ENCODE results near the gene LDLRAD2. TPM values are rescaled to one million over a fixed set of nuclear protein-coding genes. Genes with fewer than 3 reads are reported as not detected.
"Not testable (repeated sequence)": the region's sequence is repeated elsewhere in the genome, so short reads cannot be mapped to it uniquely, and the experiment has no call there.

LDLRAD2 gene
- total and polyA plus RNA-seq, 2 donors (not counting 1 experiment from before 2014, with no cell fraction given), result not detected

- TF ChIP-seq CTCF (conservative IDR thresholded peaks at IDR 0.05 in 1 of 2, IDR thresholded peaks at IDR 0.05 in 1 of 2; ENCODE audit: low read depth in 1 of 2, low read length in 2 of 2) (no peak), EZH2 (IDR thresholded peaks at IDR 0.05; ENCODE audit: low read length, missing control alignments) (no peak)
- Histone ChIP-seq H4K20me1 (ENCODE audit: control insufficient read depth, extremely low read depth, insufficient read depth, low read length) (no peaks in the 10 kb centered on the region), H3K4me1 (ENCODE audit: control insufficient read depth, extremely low read depth, insufficient read depth, low read length) (peaks cover under 1% of the 10 kb centered on the region), H3K9ac (ENCODE audit: insufficient read depth, low read length) (no peak overlapping the region), H3K9me3 (ENCODE audit: control insufficient read depth, insufficient read depth, low read depth, low read length) (no peaks in the 10 kb centered on the region), H3K4me3 (replicated peaks in 1 of 4; ENCODE audit: control extremely low read depth in 1 of 4, insufficient read depth in 1 of 4, low read depth in 3 of 4, low read length in 4 of 4) (no peak overlapping the region), H3K79me2 (ENCODE audit: control insufficient read depth, insufficient read depth, low read length) (peaks cover 51% of the 10 kb centered on the region), H3K27ac (ENCODE audit: insufficient read depth, low read length) (no peak overlapping the region), H3K27me3 (ENCODE audit: control insufficient read depth, insufficient read depth, low read length) (no peaks in the 10 kb centered on the region), H2AFZ (ENCODE audit: low read length) (no peak overlapping the region), H3K36me3 (ENCODE audit: control insufficient read depth, insufficient read depth, low read length) (no peaks in the 10 kb centered on the region), H3K4me2 (ENCODE audit: extremely low read depth, insufficient read depth, low read length) (no peak overlapping the region)
- DNase-seq (ENCODE audit: low read depth in 2 of 2), result no peak
Observed at GRCh38 chr1:21770201-21770600, 41.9 kb upstream of the LDLRAD2 start.

GRCh38 chr1:21770602-21771001, 41.5 kb upstream of the LDLRAD2 start:
- DNase-seq (ENCODE audit: low read depth in 2 of 2); H3K4me3 ChIP-seq (replicated peaks in 1 of 4; ENCODE audit: control extremely low read depth in 1 of 4, insufficient read depth in 1 of 4, low read depth in 3 of 4, low read length in 4 of 4); H3K27me3 ChIP-seq (ENCODE audit: control insufficient read depth, insufficient read depth, low read length); H4K20me1 ChIP-seq (ENCODE audit: control insufficient read depth, extremely low read depth, insufficient read depth, low read length); H2AFZ ChIP-seq (ENCODE audit: low read length); H3K36me3 ChIP-seq (ENCODE audit: control insufficient read depth, insufficient read depth, low read length); H3K9ac ChIP-seq (ENCODE audit: insufficient read depth, low read length); H3K27ac ChIP-seq (ENCODE audit: insufficient read depth, low read length); H3K4me2 ChIP-seq (ENCODE audit: extremely low read depth, insufficient read depth, low read length); H3K4me1 ChIP-seq (ENCODE audit: control insufficient read depth, extremely low read depth, insufficient read depth, low read length); H3K9me3 ChIP-seq (ENCODE audit: control insufficient read depth, insufficient read depth, low read depth, low read length): not testable (repeated sequence)
- peaks cover 55% of the 10 kb centered on the region for H3K79me2 ChIP-seq (ENCODE audit: control insufficient read depth, insufficient read depth, low read length)

- not testable (repeated sequence) for H3K9ac ChIP-seq (ENCODE audit: insufficient read depth, low read length); H3K27ac ChIP-seq (ENCODE audit: insufficient read depth, low read length); H3K4me2 ChIP-seq (ENCODE audit: extremely low read depth, insufficient read depth, low read length); H3K27me3 ChIP-seq (ENCODE audit: control insufficient read depth, insufficient read depth, low read length); H3K4me1 ChIP-seq (ENCODE audit: control insufficient read depth, extremely low read depth, insufficient read depth, low read length); H3K36me3 ChIP-seq (ENCODE audit: control insufficient read depth, insufficient read depth, low read length); H3K9me3 ChIP-seq (ENCODE audit: control insufficient read depth, insufficient read depth, low read depth, low read length); H4K20me1 ChIP-seq (ENCODE audit: control insufficient read depth, extremely low read depth, insufficient read depth, low read length); H2AFZ ChIP-seq (ENCODE audit: low read length); H3K4me3 ChIP-seq (replicated peaks in 1 of 4; ENCODE audit: control extremely low read depth in 1 of 4, insufficient read depth in 1 of 4, low read depth in 3 of 4, low read length in 4 of 4); DNase-seq (ENCODE audit: low read depth in 2 of 2)
- H3K79me2 ChIP-seq (ENCODE audit: control insufficient read depth, insufficient read depth, low read length), result peaks cover 61% of the 10 kb centered on the region
Observed at GRCh38 chr1:21771672-21772071, 40.4 kb upstream of the LDLRAD2 start.

- no peak for DNase-seq (ENCODE audit: low read depth in 2 of 2)
- no peak overlapping the region for H3K9ac ChIP-seq (ENCODE audit: insufficient read depth, low read length)
- no peak overlapping the region for H3K4me2 ChIP-seq (ENCODE audit: extremely low read depth, insufficient read depth, low read length)
- H2AFZ ChIP-seq (ENCODE audit: low read length), result no peak overlapping the region
- no peaks in the 10 kb centered on the region for H3K9me3 ChIP-seq (ENCODE audit: control insufficient read depth, insufficient read depth, low read depth, low read length)
- H3K27me3 ChIP-seq (ENCODE audit: control insufficient read depth, insufficient read depth, low read length), result no peaks in the 10 kb centered on the region
- H3K4me1 ChIP-seq (ENCODE audit: control insufficient read depth, extremely low read depth, insufficient read depth, low read length), result no peaks in the 10 kb centered on the region
- TF ChIP-seq EZH2 (IDR thresholded peaks at IDR 0.05; ENCODE audit: low read length, missing control alignments), result no peak
- no peak for TF ChIP-seq CTCF (conservative IDR thresholded peaks at IDR 0.05 in 1 of 2, IDR thresholded peaks at IDR 0.05 in 1 of 2; ENCODE audit: low read depth in 1 of 2, low read length in 2 of 2)
- H3K79me2 ChIP-seq (ENCODE audit: control insufficient read depth, insufficient read depth, low read length), result peaks cover 73% of the 10 kb centered on the region
- H4K20me1 ChIP-seq (ENCODE audit: control insufficient read depth, extremely low read depth, insufficient read depth, low read length), result no peaks in the 10 kb centered on the region
- H3K36me3 ChIP-seq (ENCODE audit: control insufficient read depth, insufficient read depth, low read length), result no peaks in the 10 kb centered on the region
- no peak overlapping the region for H3K27ac ChIP-seq (ENCODE audit: insufficient read depth, low read length)
- H3K4me3 ChIP-seq (replicated peaks in 1 of 4; ENCODE audit: control extremely low read depth in 1 of 4, insufficient read depth in 1 of 4, low read depth in 3 of 4, low read length in 4 of 4), result no peak overlapping the region
Observed at GRCh38 chr1:21773585-21773984, 38.5 kb upstream of the LDLRAD2 start.

All from fibroblast of lung (primary cell).